ENCODE measurements around the gene PYGB. TPM values are rescaled to one million over a fixed set of nuclear protein-coding genes. Genes with fewer than 3 reads are reported as not detected.

The PYGB gene
- total RNA-seq, 1 donor from 2014 or later = 128 TPM

DNA sequence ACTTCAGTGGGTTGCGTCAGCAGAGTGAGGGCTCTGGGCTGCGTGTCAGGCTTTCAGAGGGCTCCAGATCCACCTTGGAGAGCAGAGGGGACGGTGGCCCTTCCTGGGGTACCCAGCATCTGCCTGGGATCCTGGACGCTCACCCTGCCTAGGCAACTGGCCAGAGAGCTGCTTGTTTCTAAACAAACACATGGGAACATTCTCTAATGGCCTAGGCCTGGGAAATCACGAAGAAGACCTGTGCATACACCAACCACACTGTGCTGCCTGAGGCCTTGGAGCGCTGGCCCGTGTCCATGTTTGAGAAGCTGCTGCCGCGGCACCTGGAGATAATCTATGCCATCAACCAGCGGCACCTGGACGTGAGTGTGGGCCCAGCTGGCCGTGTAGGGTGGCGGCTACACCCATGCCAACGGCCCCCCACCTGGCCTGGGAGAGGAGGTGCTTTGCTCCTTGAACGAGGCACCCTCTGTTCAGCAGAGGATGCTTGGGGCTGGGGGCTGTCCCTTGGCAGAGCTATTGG, 32.2 kb downstream of the PYGB start:
- DNase-seq (ENCODE audit: extremely low read depth, low read depth, low spot score) = no peak

DNA sequence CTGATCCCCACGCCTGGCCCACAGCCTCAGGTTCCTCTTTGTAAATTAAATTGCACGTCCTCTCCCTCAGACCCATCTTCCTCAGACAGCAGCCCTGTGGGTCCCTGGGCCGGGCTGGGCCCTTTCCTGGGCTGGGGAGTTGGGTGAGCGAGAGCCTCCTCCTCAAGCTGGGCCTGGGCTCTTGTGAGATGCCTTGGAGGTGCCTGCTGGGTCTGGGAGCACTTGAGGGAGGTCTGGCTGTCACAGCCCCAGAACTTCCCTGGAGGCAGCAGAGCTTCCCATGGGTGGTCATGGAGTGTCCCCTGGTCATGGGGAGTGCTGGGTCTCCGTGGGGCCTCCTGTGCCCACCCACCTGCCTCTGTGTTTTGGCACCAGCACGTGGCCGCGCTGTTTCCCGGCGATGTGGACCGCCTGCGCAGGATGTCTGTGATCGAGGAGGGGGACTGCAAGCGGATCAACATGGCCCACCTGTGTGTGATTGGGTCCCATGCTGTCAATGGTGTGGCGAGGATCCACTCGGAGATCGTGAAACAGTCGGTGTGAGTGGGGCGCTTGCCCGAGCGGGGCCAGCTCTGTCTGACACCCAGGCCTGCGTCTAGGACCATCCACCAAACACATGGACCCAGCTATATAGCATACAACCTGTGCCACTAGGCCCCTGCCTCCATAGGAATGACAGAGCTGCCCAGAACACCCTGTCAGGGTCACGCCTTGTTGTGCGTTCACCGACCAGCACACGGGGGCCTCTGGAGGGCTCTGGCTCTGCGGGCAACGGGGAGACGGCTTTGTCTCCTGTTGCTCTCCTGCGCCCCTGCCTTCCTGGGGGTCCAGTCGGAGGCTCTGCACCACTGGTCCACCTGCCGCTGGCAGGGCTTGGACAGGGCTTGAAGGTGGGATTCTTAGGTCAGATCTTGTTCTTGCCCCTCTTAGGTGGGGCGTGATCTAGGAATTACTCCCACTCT, 33.0 kb downstream of the PYGB start:
- no peak for DNase-seq (ENCODE audit: extremely low read depth, low read depth, low spot score)

GRCh38 chr20:25281541-25281991, 33.7 kb downstream of the PYGB start:
- DNase-seq (ENCODE audit: extremely low read depth, low read depth, low spot score) = no peak

GRCh38 chr20:25282034-25282781, 34.3 kb downstream of the PYGB start:
- no peak for DNase-seq (ENCODE audit: extremely low read depth, low read depth, low spot score)

GRCh38 chr20:25282796-25283195, 34.9 kb downstream of the PYGB start:
- no peak for DNase-seq (ENCODE audit: extremely low read depth, low read depth, low spot score)

- DNase-seq (ENCODE audit: extremely low read depth, low read depth, low spot score) = no peak
These were observed 35.5 kb downstream of the PYGB start for GRCh38 chr20:25283221-25283951.

- DNase-seq (ENCODE audit: extremely low read depth, low read depth, low spot score) = no peak
These were observed 36.3 kb downstream of the PYGB start for GRCh38 chr20:25284131-25284601.

DNA sequence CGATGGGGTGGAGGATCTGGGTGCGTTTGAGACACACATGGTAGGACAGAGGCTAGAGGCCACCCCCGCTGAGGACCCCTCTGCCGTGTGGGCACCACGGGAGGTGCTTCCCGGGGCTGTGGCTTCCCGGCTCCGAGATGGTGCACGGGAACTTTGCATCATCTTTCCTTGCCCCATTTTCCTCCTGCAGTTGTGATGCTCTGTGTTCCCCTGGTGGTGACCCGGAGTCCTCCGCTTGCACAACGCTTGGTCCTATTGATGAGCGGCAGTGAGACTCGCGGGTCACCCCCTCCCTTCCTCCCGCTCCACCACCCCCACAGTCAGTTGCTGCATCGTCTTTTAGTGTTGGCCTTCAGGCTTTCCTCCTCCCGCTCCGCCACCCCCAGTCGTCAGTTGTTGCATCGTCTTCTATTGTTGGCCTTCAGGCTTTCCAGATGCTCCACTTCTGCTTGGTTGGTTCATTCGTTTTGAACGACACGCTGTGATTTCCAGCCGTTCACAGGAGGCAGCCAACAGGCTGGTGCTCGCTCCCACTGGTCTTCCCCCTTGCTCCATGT, 37.3 kb downstream of the PYGB start:
- DNase-seq (ENCODE audit: extremely low read depth, low read depth, low spot score) = no peak

- no peak for DNase-seq (ENCODE audit: extremely low read depth, low read depth, low spot score)
These were observed 38.2 kb downstream of the PYGB start for GRCh38 chr20:25285856-25286798.

GRCh38 chr20:25286917-25287316, 39.0 kb downstream of the PYGB start:
- no peak for DNase-seq (ENCODE audit: extremely low read depth, low read depth, low spot score)

DNA sequence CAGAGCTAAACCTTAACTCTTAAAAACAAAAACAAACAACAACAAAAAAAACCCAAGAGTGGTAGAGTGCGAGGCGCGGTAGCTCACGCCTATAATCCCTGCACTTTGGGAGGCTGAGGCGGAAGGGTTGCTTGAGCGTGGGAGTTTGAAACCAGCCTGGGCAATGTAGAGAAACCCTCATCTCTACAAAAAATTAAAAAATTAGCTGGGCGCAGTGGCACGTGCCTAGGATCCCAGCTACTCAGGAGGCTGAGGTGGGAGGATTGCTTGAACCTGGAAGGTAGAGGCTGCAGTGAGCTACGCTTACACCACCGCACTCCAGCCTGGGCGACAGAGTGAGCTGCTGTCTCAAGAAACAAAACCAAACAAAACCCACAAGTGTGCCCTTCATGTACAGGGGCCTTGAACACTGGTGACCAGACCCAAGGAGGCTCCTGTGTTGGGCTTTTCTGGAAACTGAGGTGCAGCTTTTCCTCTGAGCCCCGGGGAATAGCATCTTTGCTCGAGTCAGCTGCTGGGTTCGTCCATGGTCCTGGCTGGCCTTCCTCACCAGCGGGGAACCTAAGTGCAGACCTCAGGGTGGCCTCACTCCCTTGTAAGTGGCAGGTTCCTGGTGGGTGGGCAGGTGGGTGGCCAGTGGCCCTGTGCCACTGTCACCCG, 39.9 kb downstream of the PYGB start:
- no peak for DNase-seq (ENCODE audit: extremely low read depth, low read depth, low spot score)

DNA sequence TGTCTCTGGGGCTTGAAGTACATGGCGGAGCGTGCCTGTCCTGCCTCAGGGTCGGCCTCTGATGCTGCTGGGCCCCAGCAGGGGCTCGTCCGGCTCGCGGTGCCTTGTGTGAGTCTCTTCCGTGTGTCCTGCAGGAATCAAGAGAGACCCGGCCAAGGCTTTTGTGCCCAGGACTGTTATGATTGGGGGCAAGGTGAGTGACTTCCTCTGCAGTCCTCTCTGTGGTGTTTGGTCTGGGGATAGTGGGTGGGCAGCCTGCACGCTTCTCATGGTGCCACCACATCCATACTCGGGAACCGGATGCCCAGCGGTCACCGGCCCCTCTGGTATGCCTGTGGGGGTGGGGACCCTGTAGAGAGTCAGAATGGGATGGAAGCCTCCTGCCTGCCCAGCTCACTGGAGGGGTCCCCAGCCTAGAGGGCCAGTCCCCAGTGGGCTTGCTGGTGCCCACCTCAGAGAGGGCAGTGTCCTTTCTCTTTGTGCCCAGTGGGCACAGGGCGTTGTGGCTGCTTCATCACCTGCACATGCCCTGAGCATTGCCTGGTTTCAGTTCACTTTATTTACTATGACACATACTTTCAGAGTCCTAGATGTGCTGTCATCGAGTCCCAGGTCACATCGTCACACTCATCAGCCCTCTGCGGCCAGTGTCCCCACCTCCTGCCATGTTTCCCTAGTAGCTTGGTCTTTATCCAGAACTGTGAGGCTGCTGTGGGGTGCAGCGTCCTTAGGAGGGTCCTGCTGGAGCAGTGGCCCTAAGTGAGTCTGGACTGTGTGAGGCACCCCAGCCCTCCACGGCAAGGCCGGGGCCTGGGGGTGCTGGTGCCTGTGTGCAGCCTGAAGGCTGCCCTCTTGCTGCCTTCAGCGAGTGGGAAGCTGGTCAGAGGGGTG, 40.7 kb downstream of the PYGB start:
- no peak for DNase-seq (ENCODE audit: extremely low read depth, low read depth, low spot score)

DNA sequence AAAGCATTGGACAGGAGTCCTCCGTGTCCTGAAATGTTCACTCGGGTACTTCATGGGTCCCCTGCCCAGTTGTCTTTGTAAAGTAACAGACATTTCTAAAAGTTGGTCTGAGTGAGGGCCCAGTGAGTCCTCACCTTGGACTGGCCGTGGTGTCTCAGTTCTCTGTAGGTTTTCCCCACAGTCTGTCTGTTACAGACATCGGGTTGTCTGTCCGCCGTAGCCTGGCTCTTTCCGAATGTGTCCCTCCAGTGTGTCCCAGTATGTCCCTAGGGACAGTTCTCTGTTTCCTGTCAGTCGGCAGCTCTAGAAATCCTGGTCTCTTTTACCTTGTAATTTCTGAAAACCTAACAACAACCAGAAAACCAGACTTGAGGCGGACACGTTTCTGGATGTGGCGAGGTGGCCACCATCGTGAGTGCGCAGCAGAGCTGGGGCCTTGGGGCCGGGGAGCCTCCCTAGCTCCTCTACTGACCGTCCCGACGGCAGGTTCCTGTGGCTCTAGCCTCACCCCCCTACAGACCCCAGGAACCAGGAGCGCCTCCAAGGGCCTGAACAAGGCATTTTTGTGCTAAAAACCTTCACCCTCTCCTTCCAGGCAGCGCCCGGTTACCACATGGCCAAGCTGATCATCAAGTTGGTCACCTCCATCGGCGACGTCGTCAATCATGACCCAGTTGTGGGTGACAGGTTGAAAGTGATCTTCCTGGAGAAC, 42.2 kb downstream of the PYGB start:
- DNase-seq (ENCODE audit: extremely low read depth, low read depth, low spot score) = no peak

GRCh38 chr20:25290646-25291431, 43.0 kb downstream of the PYGB start:
- no peak for DNase-seq (ENCODE audit: extremely low read depth, low read depth, low spot score)

- no peak for DNase-seq (ENCODE audit: extremely low read depth, low read depth, low spot score)
These were observed 43.7 kb downstream of the PYGB start for GRCh38 chr20:25291432-25292133.
